GM23248 (cell line): ENCODE data around the gene PHACTR2. TPM values are rescaled to one million over a fixed set of nuclear protein-coding genes. Genes with fewer than 3 reads are reported as not detected.
A peak's percentile ranks its signal among the peaks of the same experiment; 100 is the strongest.

Source experiments
- DNase-seq: peaks from one replicate; pipeline ENCODE4 v3.0.0-alpha.2; 2015
- H2AFZ ChIP-seq: fragments of 200-600 bp; sonication (generic); 2 replicates; pipeline ENCODE4 v1.6.1; 2016; ENCODE audit warnings: antibody characterized with exemption
- H3F3A ChIP-seq: fragments of 200-600 bp; sonication (generic); 2 replicates; pipeline ENCODE4 v1.6.1; 2016; ENCODE audit warnings: mild to moderate bottlenecking, antibody characterized with exemption, mixed run types; ENCODE audit not compliant: insufficient read depth
- H3K27ac ChIP-seq: fragments of 200-600 bp; sonication (generic); 2 replicates; pipeline ENCODE4 v1.5.1; 2016; ENCODE audit warnings: mild to moderate bottlenecking
- H3K27me3 ChIP-seq: fragments of 200-600 bp; sonication (generic); replicated peaks from 2 replicates; pipeline ENCODE4 v1.6.1; 2016; ENCODE audit warnings: mild to moderate bottlenecking; ENCODE audit not compliant: insufficient read depth
- H3K36me3 ChIP-seq: fragments of 200-600 bp; sonication (generic); 2 replicates; pipeline ENCODE4 v1.6.1; 2016; ENCODE audit warnings: low read depth, mild to moderate bottlenecking
- H3K4me1 ChIP-seq: fragments of 200-600 bp; sonication (generic); 2 replicates; pipeline ENCODE4 v1.6.1; 2016; ENCODE audit warnings: mild to moderate bottlenecking; ENCODE audit not compliant: insufficient read depth
- H3K4me2 ChIP-seq: fragments of 200-600 bp; sonication (generic); one replicate; pipeline ENCODE4 v1.6.1; 2016; ENCODE audit warnings: mild to moderate bottlenecking; ENCODE audit not compliant: unreplicated experiment
- H3K4me3 ChIP-seq: fragments of 200-600 bp; sonication (generic); 2 replicates; pipeline ENCODE4 v1.5.1; 2016; ENCODE audit warnings: mild to moderate bottlenecking
- H3K79me2 ChIP-seq: fragments of 200-600 bp; sonication (generic); 2 replicates; pipeline ENCODE4 v1.6.1; 2016; ENCODE audit warnings: mild to moderate bottlenecking; ENCODE audit not compliant: insufficient read depth
- H3K9ac ChIP-seq: fragments of 200-600 bp; sonication (generic); 2 replicates; pipeline ENCODE4 v1.6.1; 2016; ENCODE audit warnings: mild to moderate bottlenecking
- H3K9me2 ChIP-seq: fragments of 200-600 bp; sonication (generic); 2 replicates; pipeline ENCODE4 v1.6.1; 2016; ENCODE audit warnings: mixed run types, mild to moderate bottlenecking, moderate library complexity; ENCODE audit not compliant: insufficient read depth
- H3K9me3 ChIP-seq: fragments of 200-600 bp; sonication (generic); one replicate; pipeline ENCODE4 v1.6.1; 2017; ENCODE audit warnings: low read depth
- H4K20me1 ChIP-seq: fragments of 200-600 bp; sonication (generic); 2 replicates; pipeline ENCODE4 v1.6.0; 2016; ENCODE audit not compliant: insufficient read depth
- EZH2 ChIP-seq: fragments of 200-600 bp; sonication (generic); IDR thresholded peaks from 2 replicates; pipeline ENCODE4 v1.6.1; 2018; ENCODE audit warnings: antibody characterized with exemption, mild to moderate bottlenecking; ENCODE audit not compliant: insufficient read depth, poor library complexity, severe bottlenecking
- EZH2phosphoT487 ChIP-seq: fragments of 200-600 bp; sonication (generic); IDR thresholded peaks from 2 replicates; pipeline ENCODE4 v1.6.1; 2018; ENCODE audit warnings: antibody characterized with exemption, moderate library complexity, mild to moderate bottlenecking, low read depth; ENCODE audit not compliant: insufficient read depth
- WGBS, 2 experiments: methylation state at CpG; one replicate each; pipeline ENCODE4 v1.1.6; 2015 to 2017; ENCODE audit warnings: low lambda C conversion rate in 2 of 2, low coverage in 1 of 2; ENCODE audit errors: missing lambda C conversion rate in 2 of 2; 5-methylcytosine and 5-hydroxymethylcytosine counted together
- in situ Hi-C: fragments of 300-500 bp; cut with MboI; formaldehyde crosslinking; loops from 2 replicates; pipeline ENCODE4 v1.15.0; 2020
- polyA plus RNA-seq: library from polyadenylated mRNA; unstranded; fragments of >200 nt; fragmentation: Nextera tagmentation; extraction: Ambion mirVana; gene quantifications from 2 replicates; pipeline ENCODE4 v1.2.1, GENCODE V29; 2016
- total RNA-seq: library from RNA; depleted of rRNA; stranded (reverse); fragments of >200 nt; shearing (Covaris generic); gene quantifications from 2 replicates; pipeline ENCODE4 v1.2.3, GENCODE V29; 2014

PHACTR2 gene
- total and polyA plus RNA-seq, 2 experiments from 2014 or later, result 39.0 to 39.4 TPM

DNA sequence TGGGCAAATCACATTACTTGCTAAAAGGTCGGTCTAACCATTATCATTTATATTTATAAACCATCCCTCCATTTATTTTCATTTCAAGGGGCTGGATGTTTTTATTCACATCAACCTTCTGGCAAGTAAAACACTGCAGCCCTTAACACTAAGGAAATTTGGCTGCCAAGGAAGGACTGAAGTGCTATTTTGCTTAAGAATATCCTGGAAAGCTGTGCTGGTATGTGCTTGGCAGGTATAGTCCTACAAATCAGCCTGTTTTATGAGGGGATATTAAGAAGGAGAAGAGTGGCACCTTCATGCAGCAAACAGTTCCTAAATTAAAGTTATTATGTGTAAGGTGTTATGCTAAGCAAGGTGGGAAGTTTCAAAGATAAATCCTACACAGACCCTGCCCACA is 9.8 kb downstream of the PHACTR2 start:
- H3K4me3 ChIP-seq, result peak overlapping the region; percentile 44
- in situ Hi-C loops, result no loop called here
- H3K9me3 ChIP-seq, result no peaks in the 10 kb centered on the region
- H3K9ac ChIP-seq, result peak overlapping the region; percentile 35
- no peaks in the 10 kb centered on the region for H3K27me3 ChIP-seq
- WGBS, 2 experiments, result 9 to 13% methylated on average over 1 of the region's 1 CpG
- TF ChIP-seq EZH2 (no peak), EZH2phosphoT487 (no peak)
- peak overlapping the region; percentile 66 for H3K27ac ChIP-seq
- no peak for DNase-seq
- no peaks in the 10 kb centered on the region for H4K20me1 ChIP-seq
- H3K4me2 ChIP-seq, result peak overlapping the region; percentile 57
- no peaks in the 10 kb centered on the region for H3K9me2 ChIP-seq
- no peak overlapping the region for H2AFZ ChIP-seq
- peaks cover 40% of the 10 kb centered on the region for H3K4me1 ChIP-seq
- H3K79me2 ChIP-seq, result peaks cover 93% of the 10 kb centered on the region
- H3F3A ChIP-seq, result peaks cover 14% of the 10 kb centered on the region
- H3K36me3 ChIP-seq, result no peaks in the 10 kb centered on the region

DNA sequence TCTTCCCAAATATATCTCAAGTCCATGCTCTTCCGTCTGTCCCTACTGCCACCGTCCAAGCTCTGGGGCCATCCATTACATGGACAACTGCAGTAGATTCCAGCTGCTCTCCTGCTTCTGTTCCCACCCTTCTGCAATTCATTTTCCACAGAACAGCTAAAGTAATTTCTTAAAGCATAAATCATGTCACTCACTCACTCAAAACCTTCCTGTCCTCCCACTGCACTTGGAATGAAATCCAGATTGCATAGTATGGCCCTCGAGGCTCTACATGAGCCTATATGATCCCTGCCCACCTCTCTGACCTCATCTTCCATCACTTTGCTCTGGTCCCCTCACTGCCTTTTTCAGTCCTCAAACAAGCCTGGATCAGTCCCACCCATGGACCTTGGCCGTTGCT is 10.9 kb downstream of the PHACTR2 start:
- Histone ChIP-seq H3K4me2 (no peak overlapping the region), H3K27ac (no peak overlapping the region), H3K79me2 (peaks cover 93% of the 10 kb centered on the region), H3K9me2 (no peaks in the 10 kb centered on the region), H3K36me3 (no peaks in the 10 kb centered on the region), H3F3A (peaks cover 14% of the 10 kb centered on the region), H3K4me3 (no peak overlapping the region), H3K27me3 (no peaks in the 10 kb centered on the region), H4K20me1 (no peaks in the 10 kb centered on the region), H3K9ac (no peak overlapping the region), H3K9me3 (no peaks in the 10 kb centered on the region), H2AFZ (no peak overlapping the region), H3K4me1 (peaks cover 41% of the 10 kb centered on the region)
- WGBS, 2 experiments, result 75 to 79% methylated on average over 4 of the region's 4 CpGs
- no peak for DNase-seq
- TF ChIP-seq EZH2phosphoT487, result no peak
- TF ChIP-seq EZH2, result no peak
- in situ Hi-C loops, result no loop called here

DNA sequence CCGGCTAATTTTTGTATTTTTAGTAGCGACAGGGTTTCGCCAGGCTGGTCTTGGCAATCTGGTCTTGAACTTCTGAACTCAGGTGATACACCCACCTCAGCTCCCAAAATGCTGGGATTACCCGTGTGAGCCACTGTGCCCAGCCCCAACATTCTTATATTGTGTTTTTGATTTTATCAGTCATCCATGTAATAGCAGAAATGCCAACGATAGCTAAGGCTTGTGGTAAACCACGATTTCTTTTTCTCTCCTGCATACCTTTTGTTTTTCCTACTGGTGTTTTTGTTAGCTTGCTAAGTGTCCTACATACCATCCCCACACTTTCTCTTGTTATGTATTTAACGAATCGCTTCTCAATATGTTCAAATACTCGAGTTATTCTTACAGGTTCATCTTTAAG is 12.1 kb downstream of the PHACTR2 start:
- no peak for DNase-seq
- no peak overlapping the region for H3K9ac ChIP-seq
- no peak overlapping the region for H3K4me2 ChIP-seq
- no peak for TF ChIP-seq EZH2phosphoT487
- TF ChIP-seq EZH2, result no peak
- peaks cover 93% of the 10 kb centered on the region for H3K79me2 ChIP-seq
- in situ Hi-C loops, result no loop called here
- no peak overlapping the region for H3K4me3 ChIP-seq
- H3K36me3 ChIP-seq, result no peaks in the 10 kb centered on the region
- H4K20me1 ChIP-seq, result no peaks in the 10 kb centered on the region
- no peaks in the 10 kb centered on the region for H3K27me3 ChIP-seq
- peaks cover 14% of the 10 kb centered on the region for H3F3A ChIP-seq
- peaks cover 42% of the 10 kb centered on the region for H3K4me1 ChIP-seq
- no peaks in the 10 kb centered on the region for H3K9me2 ChIP-seq
- no peak overlapping the region for H2AFZ ChIP-seq
- WGBS, 2 experiments, result 89 to 91% methylated on average over 9 of the region's 9 CpGs
- no peak overlapping the region for H3K27ac ChIP-seq
- H3K9me3 ChIP-seq, result no peaks in the 10 kb centered on the region

DNA sequence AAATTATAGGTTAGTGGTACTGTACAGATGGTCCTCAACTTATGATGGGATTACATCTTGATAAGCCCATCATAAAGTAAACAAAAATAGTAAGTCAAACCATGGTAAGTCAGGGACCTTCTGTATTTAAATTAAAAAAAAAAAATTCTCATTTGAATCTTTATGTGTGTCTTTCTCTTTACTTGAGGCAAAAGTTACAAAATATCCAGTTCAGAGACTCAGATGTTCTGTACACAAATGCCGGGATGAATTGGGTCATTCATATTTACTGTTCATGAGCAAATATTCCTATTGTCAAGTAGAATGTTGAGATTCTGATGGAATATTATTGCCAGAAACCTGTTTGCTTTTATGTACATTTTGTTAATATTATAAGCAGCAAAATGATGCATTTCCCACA is 13.4 kb downstream of the PHACTR2 start:
- H3K9ac ChIP-seq, result no peak overlapping the region
- TF ChIP-seq EZH2, result no peak
- no peak for TF ChIP-seq EZH2phosphoT487
- H3F3A ChIP-seq, result peaks cover 14% of the 10 kb centered on the region
- no peaks in the 10 kb centered on the region for H4K20me1 ChIP-seq
- no peak overlapping the region for H3K4me3 ChIP-seq
- H2AFZ ChIP-seq, result no peak overlapping the region
- H3K4me2 ChIP-seq, result no peak overlapping the region
- WGBS, 2 experiments, result 78 to 79% methylated on average over 1 of the region's 1 CpG
- H3K27ac ChIP-seq, result no peak overlapping the region
- H3K36me3 ChIP-seq, result no peaks in the 10 kb centered on the region
- H3K9me2 ChIP-seq, result no peaks in the 10 kb centered on the region
- peaks cover 92% of the 10 kb centered on the region for H3K79me2 ChIP-seq
- no peak for DNase-seq
- H3K9me3 ChIP-seq, result no peaks in the 10 kb centered on the region
- no peaks in the 10 kb centered on the region for H3K27me3 ChIP-seq
- in situ Hi-C loops, result no loop called here
- peaks cover 43% of the 10 kb centered on the region for H3K4me1 ChIP-seq
